HepG2 (cell line): ENCODE data around the gene PNPLA3. TPM values are rescaled to one million over a fixed set of nuclear protein-coding genes. Genes with fewer than 3 reads are reported as not detected.

Source experiments
- AHR ChIP-seq: IDR thresholded peaks from 2 replicates; pipeline ENCODE4 v1.6.1; 2018; ENCODE audit warnings: missing genetic modification reagents, missing compliant biosample characterization
- FOXC1 ChIP-seq: sonication (generic); formaldehyde crosslinking; IDR thresholded peaks from 2 replicates; pipeline ENCODE4 v1.8.0; 2022; ENCODE audit warnings: mild to moderate bottlenecking, missing genetic modification reagents, borderline replicate concordance
- JUN ChIP-seq: sonication (generic); formaldehyde crosslinking; IDR thresholded peaks from 2 replicates; pipeline ENCODE4 v1.4.0; 2020; ENCODE audit warnings: mild to moderate bottlenecking, missing genetic modification reagents
- PLRG1 ChIP-seq: fragments of 450-650 bp; conservative IDR thresholded peaks from 2 replicates; pipeline ENCODE4 v1.6.1; 2016
- RXRA ChIP-seq: sonication (generic); formaldehyde crosslinking; IDR thresholded peaks from 2 replicates; pipeline ENCODE4 v1.5.1; 2020; ENCODE audit warnings: missing genetic modification reagents
- SETDB1 ChIP-seq: sonication (generic); formaldehyde crosslinking; IDR thresholded peaks from 2 replicates; pipeline ENCODE4 v1.5.1; 2020; ENCODE audit warnings: missing genetic modification reagents, mild to moderate bottlenecking, borderline replicate concordance
- SMC3 ChIP-seq: IDR thresholded peaks from 2 replicates; pipeline ENCODE4 v1.6.1; 2011; ENCODE audit warnings: low read length, improper control_type of control experiment
- TARDBP ChIP-seq: sonication (generic); formaldehyde crosslinking; IDR thresholded peaks from 2 replicates; pipeline ENCODE4 v1.8.0; 2022; ENCODE audit warnings: mild to moderate bottlenecking, missing genetic modification reagents
- ZIK1 ChIP-seq: sonication (generic); formaldehyde crosslinking; IDR thresholded peaks from 2 replicates; pipeline ENCODE4 v1.5.0; 2020; ENCODE audit warnings: mild to moderate bottlenecking, low read depth, missing genetic modification reagents, borderline replicate concordance
- ZNF101 ChIP-seq: sonication (generic); formaldehyde crosslinking; IDR thresholded peaks from 2 replicates; pipeline ENCODE4 v1.4.0; 2020; ENCODE audit warnings: mild to moderate bottlenecking, low read depth, missing genetic modification reagents, borderline replicate concordance
- ZNF33B ChIP-seq: sonication (generic); formaldehyde crosslinking; IDR thresholded peaks from 2 replicates; pipeline ENCODE4 v1.5.1; 2020; ENCODE audit warnings: mild to moderate bottlenecking, missing genetic modification reagents
- ZNF431 ChIP-seq: sonication (generic); formaldehyde crosslinking; IDR thresholded peaks from 2 replicates; pipeline ENCODE4 v1.9.0; 2022; ENCODE audit warnings: missing genetic modification reagents, low read depth, mild to moderate bottlenecking, borderline replicate concordance
- polyA plus RNA-seq, 8 experiments: library from polyadenylated mRNA; depleted of rRNA in 3 of 8; stranded (reverse) in 7 of 8; unstranded in 1 of 8; fragments of >200 nt; fragmentation: Illumina TruSeq in 4 of 8; extraction: Trizol in 4 of 8; gene quantifications; 2 replicates each; pipeline versions ENCODE4 v1.2.1 to v1.2.3, GENCODE V29; 2011 to 2016; ENCODE audit warnings: low read depth in 4 of 8, missing spikeins in 1 of 8, mixed read lengths in 1 of 8; ENCODE audit not compliant: insufficient read depth in 1 of 8
- total RNA-seq, 5 experiments: library from RNA; depleted of rRNA; stranded (reverse); fragments of >200 nt; fragmentation: Illumina TruSeq; extraction: Trizol; gene quantifications; 2 replicates each; pipeline ENCODE4 v1.2.3, GENCODE V29; 2016; ENCODE audit warnings: low read depth in 1 of 5
- TF ChIP-seq, protein P1 (sequence below): sonication (generic); formaldehyde crosslinking; IDR thresholded peaks from 2 replicates; pipeline ENCODE4 v1.5.1; 2020; ENCODE audit warnings: missing genetic modification reagents, mild to moderate bottlenecking, borderline replicate concordance
- TF ChIP-seq, protein P2 (sequence below): sonication (generic); formaldehyde crosslinking; IDR thresholded peaks from 2 replicates; pipeline ENCODE4 v1.4.0; 2020; ENCODE audit warnings: missing genetic modification reagents, low read depth, mild to moderate bottlenecking, borderline replicate concordance
- TF ChIP-seq, protein P3 (sequence below): sonication (generic); formaldehyde crosslinking; IDR thresholded peaks from 2 replicates; pipeline ENCODE4 v1.8.1; 2022; ENCODE audit warnings: mild to moderate bottlenecking, missing genetic modification reagents
- TF ChIP-seq, protein P4 (sequence below): sonication (generic); formaldehyde crosslinking; IDR thresholded peaks from 2 replicates; pipeline ENCODE4 v1.4.0; 2020; ENCODE audit warnings: missing genetic modification reagents, borderline replicate concordance
- TF ChIP-seq, protein P5 (sequence below), 2 experiments: sonication (generic) in 1 of 2; formaldehyde crosslinking in 1 of 2; IDR thresholded peaks; 2 replicates each; pipeline versions ENCODE4 v1.4.0 to v1.6.1; 2018 to 2020; ENCODE audit warnings: missing genetic modification reagents in 2 of 2, borderline replicate concordance in 1 of 2, low read depth in 1 of 2, mild to moderate bottlenecking in 1 of 2, missing biosample characterization in 1 of 2

The PNPLA3 gene
- total and polyA plus RNA-seq, 2 of the 13 experiments (the other 11 are each of a cell fraction or from before 2014, with no cell fraction given) = 16.9 to 19.8 TPM

DNA sequence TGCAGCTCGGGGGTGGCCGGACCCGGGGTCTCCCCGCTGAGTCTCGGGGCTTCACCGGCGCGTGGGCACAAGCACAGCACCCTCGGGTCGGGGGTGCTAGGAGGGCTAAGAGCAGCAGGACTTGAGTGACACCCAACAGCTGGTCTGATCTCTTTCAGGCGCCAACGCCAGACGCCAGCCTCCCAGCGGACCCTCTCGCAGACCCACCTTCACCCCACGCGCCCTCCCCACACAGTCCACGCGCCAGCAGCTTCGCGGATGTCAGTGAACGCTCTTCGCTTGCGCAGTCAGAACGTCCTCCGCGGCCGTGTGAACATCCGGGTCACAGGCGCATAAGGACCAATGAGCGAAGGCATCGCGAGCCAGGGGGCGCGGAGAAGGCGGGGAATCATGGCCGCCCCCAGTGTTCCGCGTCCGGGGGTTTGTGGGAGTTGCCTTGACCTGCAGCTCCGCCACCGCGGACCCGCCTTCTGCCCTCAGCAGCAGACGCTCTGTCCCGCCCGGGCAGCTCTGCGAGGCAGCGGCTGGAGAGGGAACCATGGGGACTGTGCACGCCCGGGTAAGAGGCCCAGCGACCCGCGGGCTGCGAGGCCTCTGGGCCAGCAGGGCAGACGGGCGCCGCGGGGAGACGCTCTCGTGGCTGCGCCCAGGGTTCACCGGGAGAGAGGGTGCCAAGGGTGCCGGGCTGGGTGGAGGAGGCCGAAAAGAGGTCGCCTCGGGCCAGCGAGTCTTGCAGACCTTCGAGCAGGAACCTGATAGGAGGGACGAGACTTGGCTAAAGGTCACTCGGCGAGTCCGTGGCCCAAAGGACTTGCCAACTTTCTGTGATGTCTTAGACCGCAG, 31.7 kb downstream of the PNPLA3 start, which contains the start of gene SAMM50 (continued):
- TF ChIP-seq, protein P1, sequence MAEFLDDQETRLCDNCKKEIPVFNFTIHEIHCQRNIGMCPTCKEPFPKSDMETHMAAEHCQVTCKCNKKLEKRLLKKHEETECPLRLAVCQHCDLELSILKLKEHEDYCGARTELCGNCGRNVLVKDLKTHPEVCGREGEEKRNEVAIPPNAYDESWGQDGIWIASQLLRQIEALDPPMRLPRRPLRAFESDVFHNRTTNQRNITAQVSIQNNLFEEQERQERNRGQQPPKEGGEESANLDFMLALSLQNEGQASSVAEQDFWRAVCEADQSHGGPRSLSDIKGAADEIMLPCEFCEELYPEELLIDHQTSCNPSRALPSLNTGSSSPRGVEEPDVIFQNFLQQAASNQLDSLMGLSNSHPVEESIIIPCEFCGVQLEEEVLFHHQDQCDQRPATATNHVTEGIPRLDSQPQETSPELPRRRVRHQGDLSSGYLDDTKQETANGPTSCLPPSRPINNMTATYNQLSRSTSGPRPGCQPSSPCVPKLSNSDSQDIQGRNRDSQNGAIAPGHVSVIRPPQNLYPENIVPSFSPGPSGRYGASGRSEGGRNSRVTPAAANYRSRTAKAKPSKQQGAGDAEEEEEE (CRISPR knock-in tag) = no peak; the same call in 1 of the 2 replicates
- no peak for TF ChIP-seq PLRG1
- TF ChIP-seq, protein P2, sequence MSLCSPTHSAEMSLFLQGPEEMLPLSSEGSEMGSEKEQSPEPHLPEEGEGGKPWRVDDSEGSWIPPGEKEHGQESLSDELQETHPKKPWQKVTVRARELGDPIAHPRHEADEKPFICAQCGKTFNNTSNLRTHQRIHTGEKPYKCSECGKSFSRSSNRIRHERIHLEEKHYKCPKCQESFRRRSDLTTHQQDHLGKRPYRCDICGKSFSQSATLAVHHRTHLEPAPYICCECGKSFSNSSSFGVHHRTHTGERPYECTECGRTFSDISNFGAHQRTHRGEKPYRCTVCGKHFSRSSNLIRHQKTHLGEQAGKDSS = peak; percentile 62; the same call in 1 of the 2 replicates
- no peak for TF ChIP-seq SMC3
- TF ChIP-seq, protein P3, sequence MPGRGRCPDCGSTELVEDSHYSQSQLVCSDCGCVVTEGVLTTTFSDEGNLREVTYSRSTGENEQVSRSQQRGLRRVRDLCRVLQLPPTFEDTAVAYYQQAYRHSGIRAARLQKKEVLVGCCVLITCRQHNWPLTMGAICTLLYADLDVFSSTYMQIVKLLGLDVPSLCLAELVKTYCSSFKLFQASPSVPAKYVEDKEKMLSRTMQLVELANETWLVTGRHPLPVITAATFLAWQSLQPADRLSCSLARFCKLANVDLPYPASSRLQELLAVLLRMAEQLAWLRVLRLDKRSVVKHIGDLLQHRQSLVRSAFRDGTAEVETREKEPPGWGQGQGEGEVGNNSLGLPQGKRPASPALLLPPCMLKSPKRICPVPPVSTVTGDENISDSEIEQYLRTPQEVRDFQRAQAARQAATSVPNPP (CRISPR knock-in tag) = no peak
- peak; percentile 79; the same call in 1 of the 2 replicates for TF ChIP-seq TARDBP (CRISPR knock-in tag)
- TF ChIP-seq RXRA (CRISPR knock-in tag) = peak; percentile 81
- TF ChIP-seq, protein P4, sequence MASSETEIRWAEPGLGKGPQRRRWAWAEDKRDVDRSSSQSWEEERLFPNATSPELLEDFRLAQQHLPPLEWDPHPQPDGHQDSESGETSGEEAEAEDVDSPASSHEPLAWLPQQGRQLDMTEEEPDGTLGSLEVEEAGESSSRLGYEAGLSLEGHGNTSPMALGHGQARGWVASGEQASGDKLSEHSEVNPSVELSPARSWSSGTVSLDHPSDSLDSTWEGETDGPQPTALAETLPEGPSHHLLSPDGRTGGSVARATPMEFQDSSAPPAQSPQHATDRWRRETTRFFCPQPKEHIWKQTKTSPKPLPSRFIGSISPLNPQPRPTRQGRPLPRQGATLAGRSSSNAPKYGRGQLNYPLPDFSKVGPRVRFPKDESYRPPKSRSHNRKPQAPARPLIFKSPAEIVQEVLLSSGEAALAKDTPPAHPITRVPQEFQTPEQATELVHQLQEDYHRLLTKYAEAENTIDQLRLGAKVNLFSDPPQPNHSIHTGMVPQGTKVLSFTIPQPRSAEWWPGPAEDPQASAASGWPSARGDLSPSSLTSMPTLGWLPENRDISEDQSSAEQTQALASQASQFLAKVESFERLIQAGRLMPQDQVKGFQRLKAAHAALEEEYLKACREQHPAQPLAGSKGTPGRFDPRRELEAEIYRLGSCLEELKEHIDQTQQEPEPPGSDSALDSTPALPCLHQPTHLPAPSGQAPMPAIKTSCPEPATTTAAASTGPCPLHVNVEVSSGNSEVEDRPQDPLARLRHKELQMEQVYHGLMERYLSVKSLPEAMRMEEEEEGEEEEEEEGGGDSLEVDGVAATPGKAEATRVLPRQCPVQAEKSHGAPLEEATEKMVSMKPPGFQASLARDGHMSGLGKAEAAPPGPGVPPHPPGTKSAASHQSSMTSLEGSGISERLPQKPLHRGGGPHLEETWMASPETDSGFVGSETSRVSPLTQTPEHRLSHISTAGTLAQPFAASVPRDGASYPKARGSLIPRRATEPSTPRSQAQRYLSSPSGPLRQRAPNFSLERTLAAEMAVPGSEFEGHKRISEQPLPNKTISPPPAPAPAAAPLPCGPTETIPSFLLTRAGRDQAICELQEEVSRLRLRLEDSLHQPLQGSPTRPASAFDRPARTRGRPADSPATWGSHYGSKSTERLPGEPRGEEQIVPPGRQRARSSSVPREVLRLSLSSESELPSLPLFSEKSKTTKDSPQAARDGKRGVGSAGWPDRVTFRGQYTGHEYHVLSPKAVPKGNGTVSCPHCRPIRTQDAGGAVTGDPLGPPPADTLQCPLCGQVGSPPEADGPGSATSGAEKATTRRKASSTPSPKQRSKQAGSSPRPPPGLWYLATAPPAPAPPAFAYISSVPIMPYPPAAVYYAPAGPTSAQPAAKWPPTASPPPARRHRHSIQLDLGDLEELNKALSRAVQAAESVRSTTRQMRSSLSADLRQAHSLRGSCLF (CRISPR knock-in tag) = no peak
- 0 out of 2 replicates have a peak, but pooled peaks have one; percentile 27 for TF ChIP-seq AHR (CRISPR knock-in tag)
- TF ChIP-seq JUN = no peak
- peak; percentile 90 for TF ChIP-seq ZIK1 (CRISPR knock-in tag)
- no peak for TF ChIP-seq ZNF101 (CRISPR knock-in tag)
- peak; percentile 61; the same call in 1 of the 2 replicates for TF ChIP-seq ZNF33B (CRISPR knock-in tag)
- peak; percentile 82 for TF ChIP-seq FOXC1 (CRISPR knock-in tag)
- TF ChIP-seq ZNF431 (CRISPR knock-in tag) = 0 out of 2 replicates have a peak, but pooled peaks have one; percentile 52
- TF ChIP-seq, protein P5, sequence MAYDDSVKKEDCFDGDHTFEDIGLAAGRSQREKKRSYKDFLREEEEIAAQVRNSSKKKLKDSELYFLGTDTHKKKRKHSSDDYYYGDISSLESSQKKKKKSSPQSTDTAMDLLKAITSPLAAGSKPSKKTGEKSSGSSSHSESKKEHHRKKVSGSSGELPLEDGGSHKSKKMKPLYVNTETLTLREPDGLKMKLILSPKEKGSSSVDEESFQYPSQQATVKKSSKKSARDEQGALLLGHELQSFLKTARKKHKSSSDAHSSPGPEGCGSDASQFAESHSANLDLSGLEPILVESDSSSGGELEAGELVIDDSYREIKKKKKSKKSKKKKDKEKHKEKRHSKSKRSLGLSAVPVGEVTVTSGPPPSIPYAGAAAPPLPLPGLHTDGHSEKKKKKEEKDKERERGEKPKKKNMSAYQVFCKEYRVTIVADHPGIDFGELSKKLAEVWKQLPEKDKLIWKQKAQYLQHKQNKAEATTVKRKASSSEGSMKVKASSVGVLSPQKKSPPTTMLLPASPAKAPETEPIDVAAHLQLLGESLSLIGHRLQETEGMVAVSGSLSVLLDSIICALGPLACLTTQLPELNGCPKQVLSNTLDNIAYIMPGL (CRISPR knock-in tag; IDR thresholded peaks at IDR 0.05; ENCODE audit: borderline replicate concordance in 1 of 2, low read depth in 1 of 2) = peak; percentile 66 to 81
- no peak for TF ChIP-seq SETDB1
